ENCODE data around the gene TBC1D9. TPM values are rescaled to one million over a fixed set of nuclear protein-coding genes. Genes with fewer than 3 reads are reported as not detected.

The TBC1D9 gene
- total RNA-seq, 1 donor from 2014 or later: 20.3 TPM

- H3K4me3 ChIP-seq (ENCODE audit: low read depth, low read length): no peak overlapping the region
- DNase-seq (ENCODE audit: low read depth): no peak
Observed at GRCh38 chr4:140736669-140737343, 19.4 kb downstream of the TBC1D9 start.

GRCh38 chr4:140735779-140736391 is 20.3 kb downstream of the TBC1D9 start:
- TF ChIP-seq, protein P1, sequence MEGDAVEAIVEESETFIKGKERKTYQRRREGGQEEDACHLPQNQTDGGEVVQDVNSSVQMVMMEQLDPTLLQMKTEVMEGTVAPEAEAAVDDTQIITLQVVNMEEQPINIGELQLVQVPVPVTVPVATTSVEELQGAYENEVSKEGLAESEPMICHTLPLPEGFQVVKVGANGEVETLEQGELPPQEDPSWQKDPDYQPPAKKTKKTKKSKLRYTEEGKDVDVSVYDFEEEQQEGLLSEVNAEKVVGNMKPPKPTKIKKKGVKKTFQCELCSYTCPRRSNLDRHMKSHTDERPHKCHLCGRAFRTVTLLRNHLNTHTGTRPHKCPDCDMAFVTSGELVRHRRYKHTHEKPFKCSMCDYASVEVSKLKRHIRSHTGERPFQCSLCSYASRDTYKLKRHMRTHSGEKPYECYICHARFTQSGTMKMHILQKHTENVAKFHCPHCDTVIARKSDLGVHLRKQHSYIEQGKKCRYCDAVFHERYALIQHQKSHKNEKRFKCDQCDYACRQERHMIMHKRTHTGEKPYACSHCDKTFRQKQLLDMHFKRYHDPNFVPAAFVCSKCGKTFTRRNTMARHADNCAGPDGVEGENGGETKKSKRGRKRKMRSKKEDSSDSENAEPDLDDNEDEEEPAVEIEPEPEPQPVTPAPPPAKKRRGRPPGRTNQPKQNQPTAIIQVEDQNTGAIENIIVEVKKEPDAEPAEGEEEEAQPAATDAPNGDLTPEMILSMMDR (conservative IDR thresholded peaks at IDR 0.05; ENCODE audit: low read depth, low read length): no peak
- no peak for DNase-seq (ENCODE audit: low read depth)
- H3K4me3 ChIP-seq (ENCODE audit: low read depth, low read length): no peak overlapping the region

More at GRCh38 chr4:140736669-140737343, 19.4 kb downstream of the TBC1D9 start:
- TF ChIP-seq, protein P1 (conservative IDR thresholded peaks at IDR 0.05; ENCODE audit: low read depth, low read length): no peak

- no peak for DNase-seq (ENCODE audit: low read depth)
- H3K4me3 ChIP-seq (ENCODE audit: low read depth, low read length): no peak overlapping the region
- TF ChIP-seq, protein P1 (conservative IDR thresholded peaks at IDR 0.05; ENCODE audit: low read depth, low read length): no peak
Observed at GRCh38 chr4:140735317-140735716, 20.9 kb downstream of the TBC1D9 start.

DNA sequence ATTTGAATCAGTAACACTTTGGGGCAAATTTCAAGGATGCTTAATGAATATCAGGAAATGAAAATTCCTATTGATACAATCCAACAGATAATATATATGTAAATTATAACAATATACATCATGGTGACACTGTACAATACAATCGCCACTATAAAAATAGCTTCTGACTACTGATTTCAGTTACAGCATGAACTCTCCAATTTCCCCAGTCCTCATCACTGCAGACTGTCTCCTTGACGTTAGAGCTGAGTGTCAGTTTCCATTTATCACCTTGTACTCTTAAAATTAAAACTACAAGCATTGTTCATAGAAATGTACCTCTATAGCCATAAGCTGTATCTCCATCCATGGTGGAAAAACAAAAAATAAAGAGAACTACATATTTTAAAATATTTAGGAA is 23.4 kb downstream of the TBC1D9 start:
- no peak for DNase-seq (ENCODE audit: low read depth)
- TF ChIP-seq, protein P1 (conservative IDR thresholded peaks at IDR 0.05; ENCODE audit: low read depth, low read length): no peak
- no peak overlapping the region for H3K4me3 ChIP-seq (ENCODE audit: low read depth, low read length)

GRCh38 chr4:140729344-140730049 is 26.7 kb downstream of the TBC1D9 start:
- TF ChIP-seq, protein P1 (conservative IDR thresholded peaks at IDR 0.05; ENCODE audit: low read depth, low read length): no peak
- DNase-seq (ENCODE audit: low read depth): no peak

DNA sequence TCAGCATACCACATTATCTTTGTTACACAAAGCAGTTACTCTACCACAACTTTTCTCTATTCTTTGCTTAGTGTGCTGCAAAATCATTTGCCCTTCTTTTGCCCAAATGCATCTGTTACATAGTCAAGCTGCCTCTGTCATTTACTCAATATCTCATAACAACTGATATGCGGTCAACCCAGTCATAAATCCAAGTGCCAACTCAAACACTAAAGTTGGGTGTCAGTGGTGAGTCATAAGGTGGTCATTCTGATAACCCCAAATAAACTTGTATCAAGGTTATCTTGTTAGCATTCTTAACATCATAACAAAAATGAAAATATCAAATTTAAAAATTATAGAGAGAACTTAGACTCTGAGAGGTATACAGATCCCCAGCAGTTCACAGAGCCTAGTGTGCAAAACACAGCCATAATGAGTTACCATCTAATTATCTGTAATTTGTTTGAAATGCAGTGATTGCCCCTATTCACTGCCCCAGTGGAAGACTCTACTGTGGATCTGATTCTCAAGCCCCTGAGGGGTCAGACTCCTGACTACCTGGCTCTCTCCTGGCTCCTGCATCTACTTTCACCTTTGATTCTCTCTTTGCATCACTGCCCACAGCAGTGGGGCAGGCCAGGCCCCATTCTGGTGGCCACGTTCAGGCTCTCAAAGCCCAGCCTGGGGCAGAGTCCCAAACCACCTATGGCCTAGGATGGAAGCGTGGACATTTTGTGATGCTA is 29.2 kb downstream of the TBC1D9 start:
- H3K4me3 ChIP-seq (ENCODE audit: low read depth, low read length): no peak overlapping the region
- DNase-seq (ENCODE audit: low read depth): no peak
- TF ChIP-seq, protein P1 (conservative IDR thresholded peaks at IDR 0.05; ENCODE audit: low read depth, low read length): no peak

More at GRCh38 chr4:140729344-140730049, 26.7 kb downstream of the TBC1D9 start:
- no peak overlapping the region for H3K4me3 ChIP-seq (ENCODE audit: low read depth, low read length)

Measured in epithelial cell of proximal tubule (primary cell).